Measurements from ENCODE around the gene CDH24. TPM values are rescaled to one million over a fixed set of nuclear protein-coding genes. Genes with fewer than 3 reads are reported as not detected.

CDH24 gene
- total and polyA plus RNA-seq, 2 of the 13 experiments (the other 11 are each of a cell fraction or from before 2014, with no cell fraction given) = 0.69 to 0.99 TPM

GRCh38 chr14:23040100-23040499 lies 17.2 kb downstream of the CDH24 start (continued):
- 0 out of 2 replicates have a peak, but pooled peaks have one; percentile 39 for TF ChIP-seq ZNF431 (CRISPR knock-in tag; IDR thresholded peaks at IDR 0.05; ENCODE audit: borderline replicate concordance, low read depth)
- no peak for TF ChIP-seq SMAD1 (CRISPR knock-in tag; IDR thresholded peaks at IDR 0.05; ENCODE audit: borderline replicate concordance, low read depth)
- peak; percentile 71; the same call in 1 of the 2 replicates for TF ChIP-seq ZXDC (CRISPR knock-in tag; IDR thresholded peaks at IDR 0.05)
- no peak for TF ChIP-seq SNAI1 (CRISPR knock-in tag; IDR thresholded peaks at IDR 0.05; ENCODE audit: borderline replicate concordance)

- peaks cover 33% of the 10 kb centered on the region for H3K79me2 ChIP-seq (ENCODE audit: insufficient read depth, low read length)
- H3K27me3 ChIP-seq (ENCODE audit: control insufficient read depth in 1 of 2, insufficient read depth in 2 of 2, low read length in 2 of 2) = no peaks in the 10 kb centered on the region; a peak in 1 of 5 replicates
- POLR2A ChIA-PET = interaction anchor here (0.7 to 15.1 kb wide), 18 partner anchors 11 to 1236 kb away, joined by 3 to 203 read pairs (median 6); partner anchors contain the start of genes ACIN1, AJUBA, C14orf119 and HAUS4
- intact Hi-C loops (cut with micrococcal nuclease; ENCODE audit: unreplicated experiment) (loop anchor here (2.0 kb wide), 2 partner anchors 53 to 59 kb away; partner anchors contain the start of genes ACIN1, AJUBA and C14orf119), in situ Hi-C loops (cut with HindIII; ENCODE audit: extremely low pct_ligation_motif_present, low pct_unique_long_range_greater_than_20kb) (no loop called here)
- 76% methylated on average over 14 of the region's 14 CpGs for WGBS (ENCODE audit: low lambda C conversion rate)
- no peaks in the 10 kb centered on the region for H4K20me1 ChIP-seq (ENCODE audit: insufficient read depth, low read length)
- peaks cover 16 to 25% of the 10 kb centered on the region in 2 experiments for H3K36me3 ChIP-seq (replicated peaks in 1 of 2; ENCODE audit: control insufficient read depth in 1 of 2, insufficient read depth in 2 of 2, low read length in 2 of 2)
- peaks cover 46% of the 10 kb centered on the region for H3K4me1 ChIP-seq (ENCODE audit: insufficient read depth, low read length)
- H3K4me3 ChIP-seq (replicated peaks in 1 of 3; ENCODE audit: insufficient read depth in 1 of 3, low read depth in 2 of 3, low read length in 3 of 3) = peak overlapping the region; percentile 78 to 86 (median 80); a peak in 5 of 6 replicates
- no peaks in the 10 kb centered on the region for H3K9me3 ChIP-seq (ENCODE audit: low read length)
- H2AFZ ChIP-seq (ENCODE audit: low read length) = peak overlapping the region; percentile 98
- BruUV-seq (replicated peaks) = TSS peak; percentile 86
- CTCF ChIA-PET (ENCODE audit: low intra/inter-chr PET ratio, low total read pairs) = interaction anchor here (1.0 kb wide), 1 partner anchor 21 kb away, joined by 3 read pairs; no protein-coding TSS in a partner anchor
- DNase-seq (ENCODE audit: low spot score) (no peak), FAIRE-seq (no peak), ATAC-seq (no peak)
- H3K27ac ChIP-seq (ENCODE audit: extremely low read length, insufficient read depth, low read length) = peak overlapping the region; percentile 90
- H3K9ac ChIP-seq (ENCODE audit: insufficient read depth, low read depth, low read length) = peak overlapping the region; percentile 97
- peak overlapping the region; percentile 92 for H3K4me2 ChIP-seq (ENCODE audit: low read depth, low read length)
- TF ChIP-seq KLF11 (CRISPR knock-in tag; IDR thresholded peaks at IDR 0.05) = no peak
- peak; percentile 7; the same call in 1 of the 2 replicates for TF ChIP-seq HMG20A (CRISPR knock-in tag; IDR thresholded peaks at IDR 0.05; ENCODE audit: borderline replicate concordance)
- peak; percentile 50; the same call in 1 of the 2 replicates for TF ChIP-seq ZNF44 (CRISPR knock-in tag; IDR thresholded peaks at IDR 0.05)
- TF ChIP-seq CREBL2 (CRISPR knock-in tag; IDR thresholded peaks at IDR 0.05; ENCODE audit: borderline replicate concordance) = 0 out of 2 replicates have a peak, but pooled peaks have one; percentile 17
- 0 out of 2 replicates have a peak, but pooled peaks have one; percentile 7 for TF ChIP-seq XBP1 (CRISPR knock-in tag; IDR thresholded peaks at IDR 0.05)
- no peak for TF ChIP-seq ZSCAN12 (CRISPR knock-in tag; IDR thresholded peaks at IDR 0.05)
- TF ChIP-seq MAFF (IDR thresholded peaks at IDR 0.05; ENCODE audit: low read depth, low read length) = peak; percentile 86; the same call in 1 of the 2 replicates
- peak; percentile 90 for TF ChIP-seq SSRP1 (CRISPR knock-in tag; IDR thresholded peaks at IDR 0.05)
- 0 out of 2 replicates have a peak, but pooled peaks have one; percentile 4 for TF ChIP-seq KDM1A (CRISPR knock-in tag; IDR thresholded peaks at IDR 0.05)
- TF ChIP-seq SMAD9 (CRISPR knock-in tag; IDR thresholded peaks at IDR 0.05) = peak; percentile 80; the same call in 1 of the 2 replicates
- 0 out of 2 replicates have a peak, but pooled peaks have one; percentile 84 for TF ChIP-seq ZNF549 (CRISPR knock-in tag; IDR thresholded peaks at IDR 0.05)
- TF ChIP-seq WIZ (CRISPR knock-in tag; IDR thresholded peaks at IDR 0.05) = 0 out of 2 replicates have a peak, but pooled peaks have one; percentile 5
- TF ChIP-seq ZNF564 (CRISPR knock-in tag; IDR thresholded peaks at IDR 0.05) = 0 out of 2 replicates have a peak, but pooled peaks have one; percentile 13
- TF ChIP-seq JARID2 (CRISPR knock-in tag; IDR thresholded peaks at IDR 0.05; ENCODE audit: insufficient replicate concordance) = peak; percentile 12
Measured at GRCh38 chr14:23035303-23036144, 21.8 kb downstream of the CDH24 start.
